ENCODE data around the gene XPO5.

GRCh38 chr6:43493833-43494232 is 82.0 kb downstream of the XPO5 start:
- TF ChIP-seq POLR2A (IDR thresholded peaks at IDR 0.05) (no peak), CTCF (IDR thresholded peaks at IDR 0.05) (no peak), EP300 (IDR thresholded peaks at IDR 0.05; ENCODE audit: low read depth) (no peak), POLR2AphosphoS5 (IDR thresholded peaks at IDR 0.05) (no peak)

Measured in transverse colon (tissue), 4 donors.